NCI-H2227 treated with DMSO at 0.1 percent for 48 hours (cell line): ENCODE measurements around the gene ZNF622.

Experiments
- DNase-seq: peaks from one replicate; lab custom pipeline; 2025; lab: John Stamatoyannopoulos, UW

ZNF622 gene, protein sequence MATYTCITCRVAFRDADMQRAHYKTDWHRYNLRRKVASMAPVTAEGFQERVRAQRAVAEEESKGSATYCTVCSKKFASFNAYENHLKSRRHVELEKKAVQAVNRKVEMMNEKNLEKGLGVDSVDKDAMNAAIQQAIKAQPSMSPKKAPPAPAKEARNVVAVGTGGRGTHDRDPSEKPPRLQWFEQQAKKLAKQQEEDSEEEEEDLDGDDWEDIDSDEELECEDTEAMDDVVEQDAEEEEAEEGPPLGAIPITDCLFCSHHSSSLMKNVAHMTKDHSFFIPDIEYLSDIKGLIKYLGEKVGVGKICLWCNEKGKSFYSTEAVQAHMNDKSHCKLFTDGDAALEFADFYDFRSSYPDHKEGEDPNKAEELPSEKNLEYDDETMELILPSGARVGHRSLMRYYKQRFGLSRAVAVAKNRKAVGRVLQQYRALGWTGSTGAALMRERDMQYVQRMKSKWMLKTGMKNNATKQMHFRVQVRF

DNA sequence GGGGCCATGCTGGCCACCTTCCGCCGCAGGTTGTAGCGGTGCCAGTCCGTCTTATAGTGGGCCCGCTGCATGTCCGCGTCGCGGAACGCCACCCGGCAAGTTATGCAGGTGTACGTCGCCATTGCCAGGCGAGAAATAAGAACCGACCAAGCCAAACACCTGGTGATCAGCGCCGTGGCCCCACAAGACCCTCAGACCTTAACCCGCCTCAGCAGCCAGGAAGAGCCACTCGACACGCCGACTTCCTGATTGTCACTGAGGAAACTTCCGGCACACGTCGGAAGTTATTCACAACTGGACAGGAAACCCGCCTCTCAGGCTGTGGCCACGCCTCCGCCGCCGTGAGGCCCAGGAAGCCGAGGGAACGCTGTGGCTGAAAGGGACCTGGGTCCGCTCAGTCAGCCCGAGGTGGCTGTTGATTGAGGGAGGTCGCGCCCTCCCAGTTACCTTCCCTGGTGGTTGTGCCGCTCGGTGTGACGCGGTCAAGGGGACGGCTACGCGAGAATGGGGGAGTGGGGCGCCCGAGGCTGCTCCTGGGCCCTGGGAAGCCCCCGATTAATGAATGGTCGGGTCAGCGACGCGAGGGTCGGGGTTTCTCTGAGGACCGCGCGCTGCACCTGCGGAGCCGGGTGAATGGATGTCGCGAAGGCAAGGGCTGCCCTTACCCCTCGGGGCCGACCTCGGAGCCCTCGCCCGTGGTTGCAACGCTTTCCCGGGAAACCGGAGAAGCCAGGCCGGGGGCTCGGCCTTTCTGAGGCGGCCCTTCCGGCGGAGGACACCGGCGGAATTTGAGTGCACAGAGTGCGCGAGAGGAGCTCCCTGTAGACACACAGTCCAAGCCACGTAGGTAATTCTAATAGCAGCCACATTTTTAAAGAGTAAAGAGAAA, at the start of gene ZNF622:
Gene ZNF622, minus strand, starts transcription at position 257 of the 889 bp plus-strand sequence. Its CDS starts 135 bp downstream, at position 122.
- DNase-seq: peak; percentile 83

DNA sequence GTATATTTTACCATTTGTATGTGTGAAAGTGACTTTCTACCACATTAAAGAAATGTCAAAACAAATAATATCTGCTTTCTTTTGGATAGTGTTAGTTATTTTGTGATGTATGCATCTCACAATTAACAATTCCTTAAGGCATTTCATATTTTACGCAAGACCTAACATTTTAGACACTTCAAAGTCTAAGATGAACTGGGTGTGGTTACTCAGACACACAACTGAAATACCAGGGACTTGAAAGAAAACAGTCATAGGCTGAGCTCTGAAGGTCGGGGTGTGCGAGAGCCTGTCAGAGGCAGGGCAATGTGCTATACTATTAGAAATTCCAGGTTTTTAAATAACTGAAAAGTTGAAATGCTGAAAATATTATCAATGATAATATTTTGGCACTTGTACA, 44.5 kb upstream of the ZNF622 start:
- DNase-seq: no peak

DNA sequence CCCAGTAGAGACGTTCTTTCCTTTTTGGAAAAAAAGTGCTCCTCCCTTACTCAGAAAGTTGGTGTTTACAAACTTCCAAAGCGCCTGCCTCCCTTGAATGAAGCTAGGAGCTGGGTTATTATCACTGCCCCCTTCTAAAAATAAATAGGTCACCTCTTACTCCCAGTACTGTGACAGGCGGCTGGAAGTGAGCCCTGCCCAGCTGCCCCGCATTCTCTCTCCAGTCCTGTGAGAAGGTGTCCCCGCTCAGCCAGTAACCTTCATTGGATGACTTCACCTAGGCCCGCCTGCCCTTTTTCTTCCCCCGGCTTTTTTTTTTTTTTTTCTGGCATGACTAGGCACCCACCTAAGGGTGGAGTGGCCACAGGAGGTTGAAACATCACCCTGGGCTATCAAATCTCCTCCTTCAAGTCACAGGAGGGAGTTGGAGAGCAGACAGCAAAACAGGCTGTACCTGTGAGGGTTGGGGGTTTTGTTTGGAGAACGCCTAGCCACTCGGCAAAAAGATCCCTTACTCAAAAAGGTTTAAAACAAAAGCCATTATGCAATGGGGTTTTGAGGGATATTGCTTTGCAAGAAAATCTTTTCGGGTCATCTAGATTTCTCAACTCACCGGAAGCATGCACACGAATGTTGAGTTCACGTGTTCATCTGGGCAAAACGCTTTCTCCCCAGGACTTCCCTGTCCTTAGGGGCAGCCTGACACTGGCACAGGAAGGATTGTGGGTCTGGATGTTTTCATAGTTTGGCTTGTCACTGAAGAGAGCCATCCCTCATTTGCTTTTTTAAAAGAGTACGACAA, 43.3 kb upstream of the ZNF622 start:
- DNase-seq: no peak

DNA sequence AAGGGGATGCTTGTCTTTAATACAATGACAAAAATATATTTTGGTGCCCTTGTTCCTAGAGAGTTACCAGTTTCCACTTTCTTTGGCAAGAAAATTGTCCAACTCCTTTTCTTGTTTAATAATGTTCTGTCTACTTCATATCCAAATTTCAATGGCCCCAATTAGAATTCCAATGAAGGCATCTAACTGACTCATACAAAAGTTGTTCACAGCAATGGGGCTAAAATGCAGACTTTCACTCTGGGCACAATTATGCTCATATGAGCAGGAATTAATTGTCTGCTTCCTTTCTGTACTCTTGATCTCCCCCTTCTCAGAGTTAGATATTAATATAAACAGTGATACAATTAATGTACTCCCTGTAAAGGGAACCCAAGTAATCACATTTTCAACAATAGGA, 42.1 kb upstream of the ZNF622 start:
- no peak for DNase-seq

DNA sequence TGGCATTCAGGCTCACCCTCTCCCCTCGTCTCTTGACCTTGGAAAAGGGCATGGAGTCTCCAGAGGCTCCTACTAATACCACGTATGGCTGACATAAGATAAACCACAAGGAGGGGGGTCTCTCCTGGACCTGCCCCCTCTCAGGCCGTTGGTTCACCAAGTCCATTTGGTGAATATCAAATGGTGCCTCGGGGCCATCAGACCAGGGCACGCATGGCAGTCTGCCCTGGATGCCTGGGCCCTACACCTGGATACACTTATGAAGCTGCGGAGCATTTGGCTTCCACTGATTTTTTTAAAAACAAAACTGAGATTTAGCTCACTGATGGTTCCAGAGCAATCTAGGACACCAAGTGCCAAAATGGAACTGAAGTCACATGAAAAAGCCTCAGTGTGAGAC, 40.3 kb upstream of the ZNF622 start:
- no peak for DNase-seq

DNA sequence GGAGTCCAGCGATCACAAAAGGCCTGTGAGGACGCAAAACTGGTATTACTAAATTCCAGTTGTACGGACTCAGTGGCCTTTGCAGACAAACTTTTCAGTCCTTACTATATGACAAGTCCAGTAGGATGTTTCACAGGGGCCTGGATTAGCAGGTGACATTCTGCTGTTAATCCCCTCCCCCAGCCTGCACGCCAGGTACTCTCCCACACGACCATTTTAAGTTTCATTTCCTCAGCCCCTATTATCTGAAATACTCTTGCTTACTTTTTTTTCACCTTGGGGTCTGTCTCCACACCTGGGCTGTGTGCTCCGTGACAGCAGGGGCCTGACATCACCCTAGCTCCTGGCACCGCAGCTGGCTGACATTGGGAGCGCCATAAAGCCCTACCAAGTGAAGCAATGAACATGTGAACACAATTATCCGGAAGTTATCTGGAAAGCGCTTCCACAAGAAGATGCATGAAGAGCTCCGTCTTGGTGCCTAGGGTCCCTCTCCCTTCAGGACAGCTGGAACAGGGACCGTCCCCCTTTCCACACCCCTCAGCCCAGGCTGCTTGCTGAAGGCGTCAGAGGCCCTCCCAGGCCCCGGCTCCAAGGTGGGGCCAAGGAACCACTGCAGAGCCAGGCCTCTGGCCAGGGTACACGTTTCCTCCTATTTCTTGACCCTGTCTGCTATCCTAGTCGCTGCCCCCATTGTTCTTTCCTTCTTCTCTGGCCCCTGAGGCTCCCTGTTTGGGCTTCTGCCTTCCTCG, 39.7 kb upstream of the ZNF622 start:
- no peak for DNase-seq

DNA sequence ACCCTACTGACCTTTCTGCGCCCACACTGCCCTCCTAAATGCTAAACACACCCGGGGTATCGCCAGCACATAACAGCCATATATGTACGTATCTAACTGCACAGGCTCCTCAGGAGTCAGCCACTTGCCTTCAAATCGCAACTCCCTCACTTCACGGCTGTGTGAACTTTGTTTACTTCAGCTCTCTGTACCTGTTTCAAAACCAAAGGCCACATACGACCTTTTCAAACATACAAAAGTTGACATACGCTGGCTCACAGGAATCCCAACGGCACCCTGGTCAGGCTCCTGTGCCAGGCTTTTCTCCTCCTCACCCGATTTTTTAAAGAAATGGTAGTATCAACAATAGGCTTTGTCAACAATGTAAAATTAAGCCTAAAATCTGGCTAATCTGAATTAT, 39.0 kb upstream of the ZNF622 start:
- no peak for DNase-seq

DNA sequence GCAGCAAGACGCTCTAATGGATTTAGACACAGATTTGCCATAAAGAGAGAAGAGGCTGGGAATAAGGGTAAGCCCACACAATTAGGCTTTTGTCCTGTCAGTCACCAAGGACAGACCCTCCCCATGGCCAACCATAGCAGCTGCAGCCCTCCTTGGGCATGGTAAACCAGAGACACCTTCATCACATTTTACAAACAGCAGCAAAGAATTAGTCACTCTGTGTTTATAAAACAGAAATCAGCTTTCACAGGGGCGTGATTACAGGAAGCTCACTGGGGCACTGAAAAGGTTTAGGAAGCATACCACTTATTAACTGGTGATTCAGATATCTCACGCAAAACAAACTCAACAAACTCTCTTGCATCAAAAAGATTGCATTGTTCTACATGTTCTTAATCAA, 37.3 kb upstream of the ZNF622 start:
- DNase-seq: no peak

DNA sequence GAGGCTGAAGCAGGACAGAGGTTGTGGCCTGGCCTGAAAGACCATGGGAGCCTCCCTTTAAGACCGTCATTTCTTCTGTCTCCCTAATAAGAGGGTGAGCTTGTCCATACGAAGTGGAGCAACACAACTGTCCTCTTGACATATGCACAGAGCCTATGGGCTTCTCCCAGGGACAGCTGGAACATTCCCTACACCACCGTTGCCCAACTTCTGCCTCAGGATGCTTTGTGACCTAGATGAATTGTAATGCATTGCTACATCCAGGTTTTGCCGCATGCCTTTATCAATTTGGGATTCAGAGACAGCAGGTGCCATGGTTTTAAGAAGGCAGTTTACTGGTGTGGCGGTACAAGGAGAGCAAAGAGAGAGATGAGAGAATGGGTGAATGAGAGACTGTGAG, 34.4 kb upstream of the ZNF622 start:
- DNase-seq: no peak

DNA sequence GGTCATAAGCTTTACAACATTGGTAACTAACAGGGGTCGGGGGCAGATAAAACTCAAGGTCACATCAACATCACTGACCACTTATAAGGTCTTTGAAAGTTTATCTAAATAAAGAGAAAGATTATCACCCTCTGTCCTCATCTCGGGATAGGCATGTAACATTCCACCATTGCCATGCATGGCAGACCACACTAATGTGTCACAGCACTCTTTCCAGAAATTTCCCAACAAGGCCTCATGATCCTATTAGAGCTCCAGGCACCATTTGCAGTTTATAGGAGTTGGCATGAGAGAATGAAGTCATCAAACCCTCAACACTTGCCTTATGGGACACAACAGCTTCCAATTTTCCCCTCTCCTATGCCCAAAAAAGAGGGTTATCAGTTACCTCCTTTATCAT, 31.9 kb upstream of the ZNF622 start:
- DNase-seq: no peak

DNA sequence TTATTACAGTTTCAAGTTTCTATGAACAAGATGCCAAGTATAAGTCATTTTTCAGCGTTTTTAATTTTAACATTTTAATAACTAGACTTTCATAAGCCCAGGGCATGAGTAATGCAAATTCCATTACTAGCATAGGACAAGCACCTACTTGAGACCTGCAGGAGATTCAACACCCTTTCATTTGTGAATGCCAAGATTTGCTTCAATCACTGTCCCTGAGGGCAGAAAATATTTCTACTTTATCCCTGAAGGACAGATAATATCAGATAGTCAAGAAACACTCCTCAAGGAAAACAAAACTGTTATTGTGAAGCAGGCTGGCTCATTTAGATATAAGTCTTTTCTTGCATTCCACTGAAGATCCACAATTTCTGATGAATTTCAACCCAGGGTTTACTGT, 27.7 kb upstream of the ZNF622 start:
- no peak for DNase-seq

DNA sequence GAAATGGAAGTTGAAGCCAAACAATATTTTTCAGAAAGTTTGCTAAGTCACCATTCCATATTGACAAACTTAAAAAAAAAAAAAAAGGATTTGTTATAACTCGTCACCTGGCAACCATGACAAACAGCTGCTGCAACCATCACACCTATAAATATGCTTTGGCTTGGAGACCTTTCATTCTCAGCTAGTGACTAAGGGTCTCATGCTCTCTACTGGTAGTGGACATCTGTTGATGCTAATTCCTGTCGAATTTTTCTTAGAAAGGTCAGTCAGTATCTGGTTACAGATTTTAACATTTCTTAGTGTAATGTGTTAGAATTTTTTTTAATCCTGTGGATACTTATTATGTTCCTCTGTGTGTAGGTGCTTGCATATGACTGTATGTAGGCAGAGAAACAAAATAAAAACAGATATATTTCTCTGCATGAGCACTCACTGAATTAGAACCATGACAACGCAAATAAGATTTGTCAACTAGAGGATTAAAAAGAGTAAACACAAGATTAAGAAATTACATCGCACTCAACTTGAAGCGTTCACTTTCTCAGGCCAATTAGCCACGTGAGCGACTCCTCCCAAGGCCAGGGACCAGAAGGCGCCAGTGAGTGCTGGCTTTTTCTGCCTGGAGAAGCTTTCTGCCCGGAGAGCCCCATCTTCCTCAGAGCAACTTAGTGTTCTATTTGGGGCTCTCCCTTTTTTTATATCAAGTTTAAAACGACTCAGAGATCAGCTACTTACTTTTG, 27.0 kb upstream of the ZNF622 start:
- no peak for DNase-seq

DNA sequence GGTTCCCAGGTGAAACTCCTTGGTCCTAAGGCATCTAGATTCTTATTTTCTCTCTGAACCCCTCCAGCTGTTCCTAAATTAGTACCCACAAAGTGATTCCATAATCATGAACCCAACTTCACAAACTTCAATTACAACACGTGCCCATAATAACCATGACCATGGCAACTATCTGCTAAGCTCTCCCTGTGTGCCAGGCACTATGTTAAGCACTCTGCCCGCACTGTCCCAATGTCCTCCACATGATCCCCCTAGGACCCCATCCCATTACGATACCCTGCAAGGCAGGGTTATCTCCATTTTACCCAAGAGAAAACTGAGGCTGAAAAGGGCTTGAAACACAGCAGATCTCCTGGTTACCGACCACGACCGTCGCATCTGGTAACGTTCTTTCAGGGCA, 25.3 kb upstream of the ZNF622 start:
- no peak for DNase-seq

DNA sequence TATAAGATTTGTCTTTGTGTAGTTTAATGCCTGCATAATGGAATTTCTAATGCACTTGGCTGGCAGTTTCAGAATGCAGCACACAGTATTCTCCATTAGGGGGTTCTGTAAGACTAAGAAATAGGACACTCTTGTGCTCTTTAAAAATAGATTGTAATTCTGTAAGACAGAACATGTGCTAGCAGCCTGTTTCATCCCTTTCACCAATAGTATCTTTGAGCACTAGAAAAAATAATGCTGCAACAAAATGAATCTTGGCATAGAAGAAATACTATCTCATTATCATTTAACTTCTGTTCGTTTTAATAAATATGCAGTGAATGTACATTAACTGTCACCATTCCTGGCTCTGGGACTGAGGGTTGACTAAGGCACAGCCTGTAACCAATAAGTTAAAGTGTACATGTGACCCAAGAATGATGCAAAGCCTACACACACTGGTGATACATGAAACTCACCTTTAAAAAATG, 23.8 kb upstream of the ZNF622 start:
- peak; percentile 48 for DNase-seq

DNA sequence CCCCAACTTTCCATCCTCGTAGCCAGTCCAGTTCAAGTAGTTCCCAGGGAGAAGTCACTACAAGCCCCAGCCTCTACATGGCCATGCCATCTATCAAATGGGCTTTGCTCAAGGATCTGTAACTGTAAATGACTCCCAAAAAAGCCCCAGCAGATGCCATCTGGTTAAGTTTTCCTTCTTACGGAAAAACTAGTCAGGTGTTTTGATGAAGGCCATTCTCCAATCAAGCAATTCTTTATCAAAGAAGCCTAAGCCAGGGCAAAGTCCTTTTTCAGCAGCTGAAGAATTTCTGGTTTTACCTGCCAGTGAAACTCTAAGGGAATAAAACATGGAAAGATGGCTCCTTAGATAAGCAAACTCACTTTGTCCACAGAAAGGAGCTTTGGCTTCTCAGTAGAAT, 21.9 kb upstream of the ZNF622 start:
- no peak for DNase-seq

DNA sequence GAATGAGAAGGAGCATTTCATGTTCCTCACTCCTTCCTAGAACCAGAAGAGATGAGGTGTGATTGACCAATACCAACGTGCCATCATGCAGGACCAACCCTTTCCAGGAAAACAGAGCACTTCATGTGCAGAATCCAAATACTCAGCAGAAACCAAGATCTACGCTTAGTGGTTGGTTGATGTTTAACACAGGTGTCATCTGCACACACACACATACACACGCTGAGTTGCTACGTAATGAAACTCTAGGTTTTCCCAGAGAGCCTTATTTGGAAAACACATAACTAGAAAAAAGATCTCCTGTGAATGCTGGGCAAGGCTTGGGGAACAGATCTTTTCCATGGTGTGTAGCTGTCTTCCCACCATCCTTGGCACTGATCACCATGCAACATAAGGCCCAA, 21.1 kb upstream of the ZNF622 start:
- no peak for DNase-seq

DNA sequence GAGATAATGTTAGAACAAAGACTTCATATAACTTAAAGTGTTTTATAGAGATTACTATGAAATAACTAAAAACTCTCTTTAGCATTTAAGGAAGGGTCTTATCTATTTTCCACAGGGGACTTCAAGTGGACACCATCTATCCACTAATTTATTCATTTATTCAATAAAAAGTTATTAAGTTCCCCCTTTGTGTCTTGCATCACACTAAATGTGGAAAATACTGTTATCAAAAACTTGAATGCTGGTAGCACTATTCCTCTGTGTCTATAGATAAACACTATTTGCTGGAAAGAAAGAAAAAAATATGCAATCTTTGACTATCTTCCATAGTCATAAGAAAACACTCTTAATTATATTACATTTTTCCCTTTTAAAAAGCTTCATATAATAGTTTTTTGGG, 20.1 kb upstream of the ZNF622 start:
- DNase-seq: no peak

DNA sequence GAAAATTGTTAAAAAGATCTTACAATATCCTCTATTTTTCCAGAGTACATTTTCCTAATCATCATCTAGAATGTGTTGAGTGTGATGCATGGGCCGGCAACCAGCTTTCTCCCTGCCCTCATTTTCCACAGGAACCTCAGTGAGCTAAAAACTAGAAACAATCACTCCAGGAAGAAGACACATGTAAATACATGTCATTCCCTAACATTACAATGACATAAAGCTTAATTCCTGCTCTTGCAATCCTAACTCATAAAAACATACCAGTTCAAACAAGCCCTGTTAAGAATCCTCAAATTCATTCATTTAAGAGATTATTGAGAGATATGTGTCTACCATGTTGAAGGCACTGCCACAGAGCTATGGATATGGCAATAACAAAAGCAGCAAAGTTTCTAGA, 18.5 kb upstream of the ZNF622 start:
- no peak for DNase-seq

DNA sequence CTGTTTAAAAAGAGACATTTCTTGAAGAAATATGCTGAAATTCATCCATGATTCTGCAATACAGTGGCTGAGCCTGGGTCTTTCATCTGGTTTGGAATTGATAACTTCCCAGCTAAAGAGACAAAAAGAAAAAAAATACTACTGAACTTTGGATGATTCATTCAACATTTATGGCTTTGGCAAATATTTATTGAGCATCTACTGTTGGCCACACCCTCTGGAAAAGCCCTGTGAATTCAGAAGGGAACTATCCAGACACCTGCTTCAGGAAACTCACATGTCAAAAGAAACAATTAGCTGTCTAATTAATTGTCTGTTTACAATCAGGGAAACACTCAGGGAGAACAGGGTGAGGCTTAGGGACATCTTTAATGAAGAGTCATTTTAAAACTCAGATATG, 17.8 kb upstream of the ZNF622 start:
- DNase-seq: no peak

DNA sequence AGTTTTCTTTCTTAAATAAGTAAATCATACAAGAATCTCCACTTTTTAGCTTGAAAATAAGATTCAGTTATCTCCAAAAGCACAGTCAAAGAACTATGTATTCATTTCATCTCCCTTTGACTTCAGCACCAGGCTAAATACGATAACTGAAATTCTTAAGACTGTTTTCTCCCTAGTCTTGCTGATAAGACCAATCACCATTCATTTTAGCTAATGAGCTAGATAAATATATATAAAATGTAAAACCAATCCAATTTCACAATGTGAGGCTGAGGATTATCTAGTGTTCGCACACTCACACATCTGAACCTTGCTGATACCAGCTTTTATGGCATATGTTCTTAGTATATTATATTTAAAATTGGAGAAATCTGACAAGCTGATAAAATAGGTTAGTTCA, 17.3 kb upstream of the ZNF622 start:
- no peak for DNase-seq
